ENCODE measurements around the gene KCP. TPM values are rescaled to one million over a fixed set of nuclear protein-coding genes. Genes with fewer than 3 reads are reported as not detected.
A peak's percentile ranks its signal among the peaks of the same experiment; 100 is the strongest.

The KCP gene
- total and polyA plus RNA-seq, 9 donors: 0.05 to 1.8 (median 0.20) TPM; not detected in 4

DNA sequence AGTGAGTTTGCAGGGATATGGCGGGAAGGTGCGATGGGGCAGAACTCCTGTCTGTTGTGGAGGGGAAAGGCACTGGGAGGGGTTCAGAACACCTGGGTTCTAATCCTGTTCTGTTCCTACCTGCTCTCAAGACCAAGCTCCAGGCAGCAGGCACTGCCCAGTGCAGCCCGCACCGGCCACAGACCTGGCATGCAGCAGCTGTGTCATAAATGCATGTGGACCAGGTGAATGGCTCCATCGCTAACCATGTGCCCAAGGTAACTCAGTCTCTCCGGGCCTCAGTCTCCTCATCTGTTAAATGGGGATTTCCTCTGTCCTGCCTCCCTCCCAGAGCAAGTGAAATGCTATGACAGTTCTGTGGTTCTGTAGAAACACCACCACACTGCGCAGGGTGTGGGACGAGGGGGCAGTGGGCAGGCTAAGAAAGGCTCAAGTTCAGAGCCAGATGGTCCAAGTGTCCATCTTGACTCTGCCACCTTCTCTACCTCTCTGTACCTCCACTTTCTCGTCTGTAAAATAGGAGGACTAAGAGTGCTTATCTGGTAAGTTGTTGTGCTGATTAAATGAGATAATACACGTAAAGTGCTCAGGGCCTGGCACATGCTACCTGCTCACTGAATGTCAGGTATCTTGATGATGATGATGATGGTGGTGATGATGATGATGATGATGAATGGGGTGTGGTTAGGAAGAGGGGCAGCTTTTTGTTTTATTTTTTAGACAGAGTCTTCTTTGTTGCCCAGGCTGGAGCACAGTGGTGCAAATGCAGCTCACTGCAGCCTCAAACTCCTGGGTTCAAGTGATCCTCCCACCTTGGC, 24.9 kb downstream of the KCP start:
- peak in 1 of 5 donors; percentile 3 for DNase-seq
- H3K4me3 ChIP-seq: no peak overlapping the region
- no peak for TF ChIP-seq POLR2A (IDR thresholded peaks at IDR 0.05)
- TF ChIP-seq CTCF (IDR thresholded peaks at IDR 0.05): no peak
- TF ChIP-seq EP300 (IDR thresholded peaks at IDR 0.05): no peak

GRCh38 chr7:128884561-128885369, 25.7 kb downstream of the KCP start:
- Histone ChIP-seq H3K9me3 (no peaks in the 10 kb centered on the region), H3K27me3 (no peaks in the 10 kb centered on the region), H3K4me3 (no peak overlapping the region), H3K36me3 (no peaks in the 10 kb centered on the region), H3K4me1 (ENCODE audit: insufficient read depth) (no peaks in the 10 kb centered on the region), H3K27ac (no peak overlapping the region)
- TF ChIP-seq EP300 (IDR thresholded peaks at IDR 0.05) (no peak), POLR2A (IDR thresholded peaks at IDR 0.05) (no peak), CTCF (IDR thresholded peaks at IDR 0.05) (no peak)
- intact Hi-C loops (cut with DNase I): loop anchor here in 3 of 4 donors (5.0 to 10.0 kb wide), 4 partner anchors 277 to 412 kb away; partner anchors contain the start of gene METTL2B (in 2 of the 3)
- DNase-seq: peak in 2 of 5 donors; percentile 19 to 31
- 77 to 80% (median 78%) methylated on average over 26 of the region's 26 CpGs for WGBS, 3 donors

More for the DNA sequence above, 24.9 kb downstream of the KCP start:
- Histone ChIP-seq H3K9me3 (no peaks in the 10 kb centered on the region), H3K36me3 (no peaks in the 10 kb centered on the region), H3K27me3 (no peaks in the 10 kb centered on the region), H3K27ac (no peak overlapping the region), H3K4me1 (ENCODE audit: insufficient read depth) (no peaks in the 10 kb centered on the region)
- intact Hi-C loops (cut with DNase I): loop anchor here in 1 of 4 donors (10.0 kb wide), 1 partner anchor 411 kb away; the partner anchor contains the start of gene METTL2B
- WGBS, 3 donors: 83 to 89% (median 84%) methylated on average over 10 of the region's 10 CpGs

GRCh38 chr7:128883622-128884448, 26.7 kb downstream of the KCP start:
- peak; percentile 73 to 90 (median 85) for DNase-seq
- H3K4me1 ChIP-seq (ENCODE audit: insufficient read depth): no peaks in the 10 kb centered on the region
- H3K4me3 ChIP-seq: no peak overlapping the region
- H3K27me3 ChIP-seq: no peaks in the 10 kb centered on the region
- WGBS, 3 donors: 42 to 48% (median 47%) methylated on average over 19 of the region's 19 CpGs
- H3K9me3 ChIP-seq: no peaks in the 10 kb centered on the region
- H3K27ac ChIP-seq: no peak overlapping the region
- H3K36me3 ChIP-seq: no peaks in the 10 kb centered on the region
- intact Hi-C loops (cut with DNase I): loop anchor here in 3 of 4 donors (5.0 to 10.0 kb wide), 4 partner anchors 277 to 412 kb away; partner anchors contain the start of gene METTL2B (in 2 of the 3)
- TF ChIP-seq POLR2A (IDR thresholded peaks at IDR 0.05) (no peak), CTCF (IDR thresholded peaks at IDR 0.05) (peak; percentile 83 to 88 (median 83))

Data from ovary (tissue), 9 donors.